HCT116 (cell line): ENCODE results near the gene PPP1R14B. TPM values are rescaled to one million over a fixed set of nuclear protein-coding genes. Genes with fewer than 3 reads are reported as not detected.
A peak's percentile ranks its signal among the peaks of the same experiment; 100 is the strongest.

Source experiments
- ATAC-seq: fragments of 200-7000 bp; cut with Tn5 transposase; 2 replicates; pipeline ENCODE4 v1.9.1; 2020; ENCODE audit warnings: mild to moderate bottlenecking, moderate library complexity
- BruUV-seq: library from RNA; stranded (reverse); fragments of 400-500 nt; replicated peaks from 2 replicates; lab custom pipeline; 2021; lab: Mats Ljungman, UMichigan
- CTCF ChIA-PET: fragments of 300-600 bp; sonication (Branson Sonifier 250); formaldehyde crosslinking; loops from one replicate; lab custom pipeline; 2021; ENCODE audit warnings: antibody characterized with exemption; lab: Charles Lee
- POLR2A ChIA-PET: fragments of 300-600, 350-600 bp; sonication (Branson Sonifier 250); formaldehyde crosslinking; loops from one replicate; lab custom pipeline; 2021; ENCODE audit warnings: antibody characterized with exemption; lab: Charles Lee
- RAD21 ChIA-PET, 2 experiments: fragments of 300-600 bp; sonication (Branson Sonifier 250); formaldehyde crosslinking; loops; one replicate each; lab custom pipeline; 2023; ENCODE audit warnings: low total read pairs in 2 of 2; ENCODE audit not compliant: uncharacterized antibody in 2 of 2, unreplicated experiment in 2 of 2, low non-redundant PET in 1 of 2; lab: Charles Lee
- DNase-seq: peaks from one replicate; pipeline ENCODE4 v3.0.0-alpha.2; 2010; ENCODE audit warnings: low read depth, low spot score
- H2AFZ ChIP-seq: fragments of 200-600 bp; shearing (Covaris generic), sonication (generic); 2 replicates; pipeline ENCODE4 v1.6.1; 2017; ENCODE audit warnings: low read depth, mixed run types, mixed read lengths, antibody characterized with exemption, low read length; ENCODE audit not compliant: poor library complexity, severe bottlenecking
- H3K27ac ChIP-seq: 2 replicates; pipeline ENCODE4 v1.5.1; 2012; ENCODE audit warnings: low read depth, low read length
- H3K27me3 ChIP-seq: fragments of 200-600 bp; sonication (generic); 2 replicates; pipeline ENCODE4 v1.6.1; 2016; ENCODE audit warnings: mixed run types, low read length, mixed read lengths; ENCODE audit not compliant: insufficient read depth
- H3K36me3 ChIP-seq, 2 experiments: fragments of 200-500 bp in 1 of 2; fragments of 200-600 bp in 1 of 2; sonication (Bioruptor generic) in 1 of 2; sonication (generic) in 1 of 2; 2 replicates each; pipeline versions ENCODE4 v1.5.1 to v1.6.1; 2014 to 2016; ENCODE audit warnings: low read length in 2 of 2, inconsistent platforms in 1 of 2, mixed read lengths in 1 of 2, mixed run types in 1 of 2; ENCODE audit not compliant: insufficient read depth in 2 of 2, control insufficient read depth in 1 of 2
- H3K4me1 ChIP-seq, 2 experiments: fragments of 200-600 bp in 1 of 2; sonication (generic) in 1 of 2; 2 replicates each; pipeline versions ENCODE4 v1.5.1 to v1.6.1; 2012 to 2017; ENCODE audit warnings: low read length in 2 of 2, inconsistent platforms in 1 of 2, mild to moderate bottlenecking in 1 of 2, mixed read lengths in 1 of 2, mixed run types in 1 of 2, moderate library complexity in 1 of 2; ENCODE audit not compliant: insufficient read depth in 2 of 2, control insufficient read depth in 1 of 2
- H3K4me2 ChIP-seq: fragments of 200-600 bp; sonication (generic); 2 replicates; pipeline ENCODE4 v1.6.1; 2017; ENCODE audit warnings: mixed run types, low read length, mixed read lengths
- H3K4me3 ChIP-seq, 2 experiments: fragments of 200-600 bp in 1 of 2; sonication (generic) in 1 of 2; replicated peaks in 1 of 2; 2 replicates each; pipeline ENCODE4 v1.5.1; 2011 to 2016; ENCODE audit warnings: low read length in 2 of 2, control low read depth in 1 of 2, low read depth in 1 of 2, mild to moderate bottlenecking in 1 of 2, mixed read lengths in 1 of 2, mixed run types in 1 of 2
- H3K79me2 ChIP-seq: fragments of 200-600 bp; sonication (generic); 2 replicates; pipeline ENCODE4 v1.6.1; 2017; ENCODE audit warnings: mild to moderate bottlenecking, mixed run types, low read length, moderate library complexity, mixed read lengths; ENCODE audit not compliant: insufficient read depth
- H3K9ac ChIP-seq: fragments of 200-600 bp; sonication (generic); 2 replicates; pipeline ENCODE4 v1.6.1; 2016; ENCODE audit warnings: low read length, mixed read lengths
- H3K9me2 ChIP-seq: fragments of 200-600 bp; sonication (generic), shearing (Covaris generic); 2 replicates; pipeline ENCODE4 v1.6.1; 2017; ENCODE audit warnings: mixed run types, mild to moderate bottlenecking, moderate library complexity; ENCODE audit not compliant: insufficient read depth
- H3K9me3 ChIP-seq, 2 experiments: fragments of 200-500 bp in 1 of 2; fragments of 200-600 bp in 1 of 2; sonication (Bioruptor generic) in 1 of 2; sonication (generic) in 1 of 2; 2 replicates each; pipeline ENCODE4 v1.6.1; 2014 to 2017; ENCODE audit warnings: low read length in 2 of 2, mixed read lengths in 2 of 2, inconsistent platforms in 1 of 2, low read depth in 1 of 2, mild to moderate bottlenecking in 1 of 2, mixed run types in 1 of 2, moderate library complexity in 1 of 2; ENCODE audit not compliant: control insufficient read depth in 1 of 2, insufficient read depth in 1 of 2
- H4K20me1 ChIP-seq: fragments of 200-600 bp; sonication (generic), shearing (Covaris generic); 2 replicates; pipeline ENCODE4 v1.6.1; 2017; ENCODE audit warnings: mixed run types, mild to moderate bottlenecking, moderate library complexity; ENCODE audit not compliant: insufficient read depth
- CBX3 ChIP-seq: IDR thresholded peaks from 2 replicates; pipeline ENCODE4 v1.6.1; 2012; ENCODE audit warnings: low read depth
- ELF1 ChIP-seq: IDR thresholded peaks from 2 replicates; pipeline ENCODE4 v1.6.1; 2012; ENCODE audit warnings: low read depth, borderline replicate concordance
- FOSL1 ChIP-seq: IDR thresholded peaks from 2 replicates; pipeline ENCODE4 v1.6.1; 2012; ENCODE audit warnings: low read depth
- JUND ChIP-seq: IDR thresholded peaks from 2 replicates; pipeline ENCODE4 v1.6.1; 2012
- POLR2A ChIP-seq: IDR thresholded peaks from 2 replicates; pipeline ENCODE4 v1.7.0; 2011; ENCODE audit warnings: borderline replicate concordance; ENCODE audit not compliant: insufficient read depth, insufficient read length; ENCODE audit errors: extremely low read depth
- SIN3A ChIP-seq: IDR thresholded peaks from 2 replicates; pipeline ENCODE4 v1.6.1; 2012; ENCODE audit warnings: low read depth
- SP1 ChIP-seq: IDR thresholded peaks from 2 replicates; pipeline ENCODE4 v1.6.1; 2012; ENCODE audit warnings: low read depth
- SRF ChIP-seq: IDR thresholded peaks from 2 replicates; pipeline ENCODE4 v1.6.1; 2012; ENCODE audit warnings: low read depth
- ZNF274 ChIP-seq: fragments of 200-500 bp; sonication (Bioruptor generic); IDR thresholded peaks from 2 replicates; pipeline ENCODE4 v1.6.1; 2014; ENCODE audit warnings: mild to moderate bottlenecking, low read depth, low read length, inconsistent platforms
- intact Hi-C: fragments of 100-400 bp; cut with micrococcal nuclease; formaldehyde crosslinking; loops from 2 replicates; pipeline ENCODE4 v1.10.0; 2022
- total RNA-seq: library from RNA; stranded (reverse); gene quantifications from one replicate; pipeline ENCODE4 v1.2.1, GENCODE V29; 2021; ENCODE audit not compliant: unreplicated experiment
- TF ChIP-seq, protein P1 (sequence below), 3 experiments: fragments of 200-600 bp in 1 of 3; sonication (generic) in 1 of 3; IDR thresholded peaks in 2 of 3; conservative IDR thresholded peaks in 1 of 3; 2 replicates each; pipeline ENCODE4 v1.5.1; 2012 to 2017; ENCODE audit warnings: low read depth in 2 of 3, low read length in 2 of 3, antibody characterized with exemption in 1 of 3, borderline replicate concordance in 1 of 3, control low read depth in 1 of 3, mild to moderate bottlenecking in 1 of 3, mixed read lengths in 1 of 3, mixed run types in 1 of 3, moderate library complexity in 1 of 3; ENCODE audit not compliant: insufficient read depth in 1 of 3
- TF ChIP-seq, protein P2 (sequence below): IDR thresholded peaks from 2 replicates; pipeline ENCODE4 v1.6.1; 2011; ENCODE audit warnings: mild to moderate bottlenecking, low read length, moderate library complexity; ENCODE audit not compliant: insufficient replicate concordance; ENCODE audit errors: extremely low read depth
- TF ChIP-seq, protein P3 (sequence below): IDR thresholded peaks from 2 replicates; pipeline ENCODE4 v1.6.1; 2012; ENCODE audit warnings: low read depth
- TF ChIP-seq, protein P4 (sequence below): IDR thresholded peaks from 2 replicates; pipeline ENCODE4 v1.6.1; 2012

PPP1R14B gene
- total RNA-seq, 1 experiment from 2014 or later: 332 TPM

DNA sequence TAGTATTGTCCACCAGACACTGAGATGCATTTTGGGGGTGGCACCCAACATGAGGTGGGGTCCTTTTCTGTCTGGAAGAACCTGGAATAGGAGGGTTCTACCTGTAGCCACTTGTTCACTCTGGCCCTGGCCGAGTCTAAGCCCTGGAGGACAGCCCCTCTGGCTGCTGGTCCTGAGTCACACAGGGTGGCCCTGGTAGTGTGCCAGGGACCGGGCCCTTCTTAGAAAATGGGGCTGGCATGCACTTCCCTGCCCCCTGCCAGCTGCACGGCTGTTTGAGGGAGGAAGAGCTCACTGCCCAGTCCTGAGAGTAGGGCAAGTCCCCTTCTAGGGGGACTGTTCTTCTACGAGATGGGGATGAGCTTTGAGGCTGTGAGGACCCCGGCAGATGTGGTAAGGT lies 6.7 kb upstream of the PPP1R14B start (continued):
- TF ChIP-seq, protein P1, sequence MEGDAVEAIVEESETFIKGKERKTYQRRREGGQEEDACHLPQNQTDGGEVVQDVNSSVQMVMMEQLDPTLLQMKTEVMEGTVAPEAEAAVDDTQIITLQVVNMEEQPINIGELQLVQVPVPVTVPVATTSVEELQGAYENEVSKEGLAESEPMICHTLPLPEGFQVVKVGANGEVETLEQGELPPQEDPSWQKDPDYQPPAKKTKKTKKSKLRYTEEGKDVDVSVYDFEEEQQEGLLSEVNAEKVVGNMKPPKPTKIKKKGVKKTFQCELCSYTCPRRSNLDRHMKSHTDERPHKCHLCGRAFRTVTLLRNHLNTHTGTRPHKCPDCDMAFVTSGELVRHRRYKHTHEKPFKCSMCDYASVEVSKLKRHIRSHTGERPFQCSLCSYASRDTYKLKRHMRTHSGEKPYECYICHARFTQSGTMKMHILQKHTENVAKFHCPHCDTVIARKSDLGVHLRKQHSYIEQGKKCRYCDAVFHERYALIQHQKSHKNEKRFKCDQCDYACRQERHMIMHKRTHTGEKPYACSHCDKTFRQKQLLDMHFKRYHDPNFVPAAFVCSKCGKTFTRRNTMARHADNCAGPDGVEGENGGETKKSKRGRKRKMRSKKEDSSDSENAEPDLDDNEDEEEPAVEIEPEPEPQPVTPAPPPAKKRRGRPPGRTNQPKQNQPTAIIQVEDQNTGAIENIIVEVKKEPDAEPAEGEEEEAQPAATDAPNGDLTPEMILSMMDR (IDR thresholded peaks at IDR 0.05 in 2 of 3, conservative IDR thresholded peaks at IDR 0.05 in 1 of 3; ENCODE audit: borderline replicate concordance in 1 of 3, insufficient read depth in 1 of 3, low read depth in 2 of 3, low read length in 2 of 3): no peak
- no peak for TF ChIP-seq SIN3A
- TF ChIP-seq CBX3: no peak
- TF ChIP-seq ZNF274: no peak
- TF ChIP-seq JUND: no peak

DNA sequence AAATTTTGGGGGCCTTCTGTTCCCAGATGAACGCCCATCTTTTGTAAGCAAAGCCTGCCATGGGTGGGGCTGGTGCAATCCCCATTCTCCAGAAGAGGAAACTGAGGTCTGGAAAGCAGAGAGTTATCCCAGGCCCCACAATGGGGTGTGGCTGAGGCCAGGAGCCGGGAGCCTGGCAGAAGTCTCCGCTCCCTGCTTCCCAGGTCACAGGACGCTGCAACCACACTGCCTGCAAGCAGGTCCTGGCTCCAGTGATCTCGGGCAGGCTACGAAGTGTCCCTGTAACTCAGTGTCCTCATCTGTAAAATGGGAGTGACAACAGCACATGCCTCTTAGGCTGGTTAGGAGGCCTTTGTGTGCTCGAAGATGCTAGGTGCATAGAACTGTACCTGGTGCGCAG lies 6.3 kb upstream of the PPP1R14B start:
- H3K4me3 ChIP-seq: peak overlapping the region in 1 of 2 experiments; percentile 98
- POLR2A ChIA-PET: interaction anchor here (0.7 to 1.9 kb wide), 7 partner anchors 10 to 102 kb away, joined by 3 to 10 read pairs (median 5); partner anchors contain the start of genes PRDX5 and TRMT112
- TSS peak; percentile 54 for BruUV-seq
- peaks cover 23 to 56% of the 10 kb centered on the region in 2 experiments for H3K4me1 ChIP-seq
- DNase-seq: no peak
- no peaks in the 10 kb centered on the region for H3K9me2 ChIP-seq
- no peaks in the 10 kb centered on the region for H3K9me3 ChIP-seq
- RAD21 ChIA-PET: no interaction called here
- no peaks in the 10 kb centered on the region for H4K20me1 ChIP-seq
- peaks cover 14 to 26% of the 10 kb centered on the region in 2 experiments; a peak in 3 of 4 replicates for H3K36me3 ChIP-seq
- no peak overlapping the region for H2AFZ ChIP-seq
- H3K9ac ChIP-seq: peak overlapping the region; percentile 97; the same call in 1 of the 2 replicates
- H3K4me2 ChIP-seq: peak overlapping the region; percentile 95
- no peaks in the 10 kb centered on the region for H3K27me3 ChIP-seq
- peak overlapping the region; percentile 15; the same call in 1 of the 2 replicates for H3K27ac ChIP-seq
- ATAC-seq: no peak
- H3K79me2 ChIP-seq: peaks cover 35% of the 10 kb centered on the region
- CTCF ChIA-PET: interaction anchor here (1.4 to 1.5 kb wide), 2 partner anchors 16 to 102 kb away, joined by 6 to 11 read pairs; no protein-coding TSS in a partner anchor
- TF ChIP-seq, protein P1 (IDR thresholded peaks at IDR 0.05 in 2 of 3, conservative IDR thresholded peaks at IDR 0.05 in 1 of 3; ENCODE audit: borderline replicate concordance in 1 of 3, insufficient read depth in 1 of 3, low read depth in 2 of 3, low read length in 2 of 3): no peak
- TF ChIP-seq FOSL1 (no peak), SP1 (no peak), CBX3 (no peak), ELF1 (no peak), JUND (no peak), SRF (no peak), POLR2A (no peak)
- TF ChIP-seq, protein P2, sequence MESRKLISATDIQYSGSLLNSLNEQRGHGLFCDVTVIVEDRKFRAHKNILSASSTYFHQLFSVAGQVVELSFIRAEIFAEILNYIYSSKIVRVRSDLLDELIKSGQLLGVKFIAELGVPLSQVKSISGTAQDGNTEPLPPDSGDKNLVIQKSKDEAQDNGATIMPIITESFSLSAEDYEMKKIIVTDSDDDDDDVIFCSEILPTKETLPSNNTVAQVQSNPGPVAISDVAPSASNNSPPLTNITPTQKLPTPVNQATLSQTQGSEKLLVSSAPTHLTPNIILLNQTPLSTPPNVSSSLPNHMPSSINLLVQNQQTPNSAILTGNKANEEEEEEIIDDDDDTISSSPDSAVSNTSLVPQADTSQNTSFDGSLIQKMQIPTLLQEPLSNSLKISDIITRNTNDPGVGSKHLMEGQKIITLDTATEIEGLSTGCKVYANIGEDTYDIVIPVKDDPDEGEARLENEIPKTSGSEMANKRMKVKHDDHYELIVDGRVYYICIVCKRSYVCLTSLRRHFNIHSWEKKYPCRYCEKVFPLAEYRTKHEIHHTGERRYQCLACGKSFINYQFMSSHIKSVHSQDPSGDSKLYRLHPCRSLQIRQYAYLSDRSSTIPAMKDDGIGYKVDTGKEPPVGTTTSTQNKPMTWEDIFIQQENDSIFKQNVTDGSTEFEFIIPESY: no peak
- TF ChIP-seq, protein P3, sequence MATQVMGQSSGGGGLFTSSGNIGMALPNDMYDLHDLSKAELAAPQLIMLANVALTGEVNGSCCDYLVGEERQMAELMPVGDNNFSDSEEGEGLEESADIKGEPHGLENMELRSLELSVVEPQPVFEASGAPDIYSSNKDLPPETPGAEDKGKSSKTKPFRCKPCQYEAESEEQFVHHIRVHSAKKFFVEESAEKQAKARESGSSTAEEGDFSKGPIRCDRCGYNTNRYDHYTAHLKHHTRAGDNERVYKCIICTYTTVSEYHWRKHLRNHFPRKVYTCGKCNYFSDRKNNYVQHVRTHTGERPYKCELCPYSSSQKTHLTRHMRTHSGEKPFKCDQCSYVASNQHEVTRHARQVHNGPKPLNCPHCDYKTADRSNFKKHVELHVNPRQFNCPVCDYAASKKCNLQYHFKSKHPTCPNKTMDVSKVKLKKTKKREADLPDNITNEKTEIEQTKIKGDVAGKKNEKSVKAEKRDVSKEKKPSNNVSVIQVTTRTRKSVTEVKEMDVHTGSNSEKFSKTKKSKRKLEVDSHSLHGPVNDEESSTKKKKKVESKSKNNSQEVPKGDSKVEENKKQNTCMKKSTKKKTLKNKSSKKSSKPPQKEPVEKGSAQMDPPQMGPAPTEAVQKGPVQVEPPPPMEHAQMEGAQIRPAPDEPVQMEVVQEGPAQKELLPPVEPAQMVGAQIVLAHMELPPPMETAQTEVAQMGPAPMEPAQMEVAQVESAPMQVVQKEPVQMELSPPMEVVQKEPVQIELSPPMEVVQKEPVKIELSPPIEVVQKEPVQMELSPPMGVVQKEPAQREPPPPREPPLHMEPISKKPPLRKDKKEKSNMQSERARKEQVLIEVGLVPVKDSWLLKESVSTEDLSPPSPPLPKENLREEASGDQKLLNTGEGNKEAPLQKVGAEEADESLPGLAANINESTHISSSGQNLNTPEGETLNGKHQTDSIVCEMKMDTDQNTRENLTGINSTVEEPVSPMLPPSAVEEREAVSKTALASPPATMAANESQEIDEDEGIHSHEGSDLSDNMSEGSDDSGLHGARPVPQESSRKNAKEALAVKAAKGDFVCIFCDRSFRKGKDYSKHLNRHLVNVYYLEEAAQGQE: no peak
- TF ChIP-seq, protein P4, sequence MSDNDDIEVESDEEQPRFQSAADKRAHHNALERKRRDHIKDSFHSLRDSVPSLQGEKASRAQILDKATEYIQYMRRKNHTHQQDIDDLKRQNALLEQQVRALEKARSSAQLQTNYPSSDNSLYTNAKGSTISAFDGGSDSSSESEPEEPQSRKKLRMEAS: no peak
- TF ChIP-seq, all 23 proteins: peak for 0
- intact Hi-C loops: no loop called here
